Neural progenitor cell (in vitro differentiated cells): ENCODE results near the gene CCDC138. TPM values are rescaled to one million over a fixed set of nuclear protein-coding genes. Genes with fewer than 3 reads are reported as not detected.

Source experiments
- DNase-seq: peaks from one replicate; pipeline ENCODE4 v3.0.0-alpha.2; 2016; ENCODE audit warnings: low spot score
- H2AFZ ChIP-seq: fragments of 200-600 bp; sonication (generic); replicated peaks from 2 replicates; pipeline ENCODE4 v1.6.1; 2016; ENCODE audit warnings: antibody characterized with exemption
- H3F3A ChIP-seq: fragments of 200-600 bp; sonication (generic); 2 replicates; pipeline ENCODE4 v1.6.1; 2016; ENCODE audit warnings: antibody characterized with exemption, low read depth
- H3K27ac ChIP-seq: fragments of 200-600 bp; sonication (generic); 2 replicates; pipeline ENCODE4 v1.5.1; 2016; ENCODE audit warnings: mild to moderate bottlenecking
- H3K27me3 ChIP-seq: fragments of 200-600 bp; sonication (generic); 2 replicates; pipeline ENCODE4 v1.6.1; 2016; ENCODE audit warnings: mild to moderate bottlenecking, moderate library complexity
- H3K36me3 ChIP-seq: fragments of 200-600 bp; sonication (generic); 2 replicates; pipeline ENCODE4 v1.5.1; 2016
- H3K4me1 ChIP-seq: fragments of 200-600 bp; sonication (generic); 2 replicates; pipeline ENCODE4 v1.6.1; 2016; ENCODE audit warnings: mixed run types
- H3K4me2 ChIP-seq: fragments of 200-600 bp; sonication (generic); 2 replicates; pipeline ENCODE4 v1.6.1; 2016
- H3K4me3 ChIP-seq: fragments of 200-600 bp; sonication (generic); 2 replicates; pipeline ENCODE4 v1.5.1; 2016
- H3K79me2 ChIP-seq: fragments of 200-600 bp; sonication (generic); 2 replicates; pipeline ENCODE4 v1.6.1; 2016; ENCODE audit warnings: low read depth
- H3K9ac ChIP-seq: fragments of 200-600 bp; sonication (generic); 2 replicates; pipeline ENCODE4 v1.6.1; 2016
- H3K9me3 ChIP-seq: fragments of 200-600 bp; sonication (generic); 2 replicates; pipeline ENCODE4 v1.5.1; 2016; ENCODE audit warnings: low read depth
- H4K20me1 ChIP-seq: fragments of 200-600 bp; sonication (generic); 2 replicates; pipeline ENCODE4 v1.6.1; 2016; ENCODE audit warnings: low read depth
- H3K27ac Mint-ChIP-seq: 3 replicates; pipeline ENCODE4 v1.8.0; 2021; ENCODE audit warnings: mixed read lengths
- H3K27me3 Mint-ChIP-seq: 2 replicates; pipeline ENCODE4 v1.8.0; 2022; ENCODE audit warnings: low read depth, mild to moderate bottlenecking, inconsistent platforms, moderate library complexity, mixed read lengths; ENCODE audit not compliant: insufficient read depth
- H3K36me3 Mint-ChIP-seq: 3 replicates; pipeline ENCODE4 v1.8.0; 2021; ENCODE audit warnings: mixed read lengths
- H3K4me1 Mint-ChIP-seq: 3 replicates; pipeline ENCODE4 v1.8.0; 2021; ENCODE audit warnings: mixed read lengths
- H3K4me3 Mint-ChIP-seq: 3 replicates; pipeline ENCODE4 v1.8.0; 2021; ENCODE audit warnings: mild to moderate bottlenecking, moderate library complexity, mixed read lengths
- H3K9me3 Mint-ChIP-seq: 3 replicates; pipeline ENCODE4 v1.8.0; 2020; ENCODE audit warnings: mixed read lengths
- EZH2 ChIP-seq: fragments of 200-600 bp; sonication (generic); IDR thresholded peaks from 2 replicates; pipeline ENCODE4 v1.6.1; 2017; ENCODE audit warnings: antibody characterized with exemption, mild to moderate bottlenecking, moderate library complexity
- EZH2phosphoT487 ChIP-seq: fragments of 200-600 bp; sonication (generic); IDR thresholded peaks from 2 replicates; pipeline ENCODE4 v1.6.1; 2017; ENCODE audit warnings: antibody characterized with exemption
- total RNA-seq: library from RNA; depleted of rRNA; stranded (reverse); fragments of >200 nt; gene quantifications from 2 replicates; pipeline ENCODE4 v1.2.3, GENCODE V29; 2015; ENCODE audit warnings: low replicate concordance
- TF ChIP-seq, protein P1 (sequence below): fragments of 200-600 bp; sonication (generic); IDR thresholded peaks from 2 replicates; pipeline ENCODE4 v1.5.1; 2017; ENCODE audit warnings: antibody characterized with exemption, mild to moderate bottlenecking

The CCDC138 gene
- total RNA-seq, 1 donor from 2014 or later: 92.6 TPM

DNA sequence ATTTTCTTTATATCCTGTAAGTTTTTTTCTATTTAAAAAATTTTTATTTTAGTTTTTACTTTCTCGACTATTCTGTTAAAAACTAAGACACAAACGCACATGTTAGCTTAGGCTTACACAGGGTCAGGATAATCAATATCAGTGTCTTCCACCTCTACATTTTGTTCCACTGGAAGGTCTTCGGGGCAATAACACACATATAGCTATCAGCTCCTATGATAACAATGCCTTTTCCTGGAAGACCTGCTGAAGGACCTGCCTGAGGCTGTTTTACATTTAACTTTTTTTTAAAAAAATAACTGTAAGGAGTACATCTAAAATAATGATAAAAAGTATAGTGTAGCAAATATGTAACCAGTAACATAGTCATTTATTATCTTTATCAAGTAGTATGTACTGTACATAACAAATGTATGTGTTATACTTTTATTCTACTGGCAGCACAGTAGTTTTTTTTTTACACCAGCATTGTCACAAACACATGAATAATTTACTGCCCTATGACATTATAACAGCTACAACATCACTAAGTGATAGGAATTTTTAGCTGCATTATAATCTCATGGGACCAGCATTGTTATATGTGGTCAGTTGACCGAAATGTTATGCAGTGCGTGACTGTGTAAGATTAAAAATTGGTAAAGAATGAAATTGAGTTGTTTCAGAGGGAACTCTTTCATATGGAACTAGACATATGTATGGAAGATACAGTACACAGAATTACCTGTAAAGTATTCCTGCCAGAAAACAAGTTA, 37.9 kb downstream of the CCDC138 start:
- no peak overlapping the region for H3K4me3 Mint-ChIP-seq
- H3K36me3 Mint-ChIP-seq: peaks cover 55% of the 10 kb centered on the region
- peaks cover 18% of the 10 kb centered on the region for H3K36me3 ChIP-seq
- no peak overlapping the region for H3K4me3 ChIP-seq
- H3K79me2 ChIP-seq: no peaks in the 10 kb centered on the region
- no peaks in the 10 kb centered on the region for H3K4me1 Mint-ChIP-seq
- no peaks in the 10 kb centered on the region for H3K27me3 ChIP-seq
- no peak overlapping the region for H3K9ac ChIP-seq
- no peak overlapping the region for H3K27ac ChIP-seq
- TF ChIP-seq, protein P1, sequence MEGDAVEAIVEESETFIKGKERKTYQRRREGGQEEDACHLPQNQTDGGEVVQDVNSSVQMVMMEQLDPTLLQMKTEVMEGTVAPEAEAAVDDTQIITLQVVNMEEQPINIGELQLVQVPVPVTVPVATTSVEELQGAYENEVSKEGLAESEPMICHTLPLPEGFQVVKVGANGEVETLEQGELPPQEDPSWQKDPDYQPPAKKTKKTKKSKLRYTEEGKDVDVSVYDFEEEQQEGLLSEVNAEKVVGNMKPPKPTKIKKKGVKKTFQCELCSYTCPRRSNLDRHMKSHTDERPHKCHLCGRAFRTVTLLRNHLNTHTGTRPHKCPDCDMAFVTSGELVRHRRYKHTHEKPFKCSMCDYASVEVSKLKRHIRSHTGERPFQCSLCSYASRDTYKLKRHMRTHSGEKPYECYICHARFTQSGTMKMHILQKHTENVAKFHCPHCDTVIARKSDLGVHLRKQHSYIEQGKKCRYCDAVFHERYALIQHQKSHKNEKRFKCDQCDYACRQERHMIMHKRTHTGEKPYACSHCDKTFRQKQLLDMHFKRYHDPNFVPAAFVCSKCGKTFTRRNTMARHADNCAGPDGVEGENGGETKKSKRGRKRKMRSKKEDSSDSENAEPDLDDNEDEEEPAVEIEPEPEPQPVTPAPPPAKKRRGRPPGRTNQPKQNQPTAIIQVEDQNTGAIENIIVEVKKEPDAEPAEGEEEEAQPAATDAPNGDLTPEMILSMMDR: no peak
- TF ChIP-seq EZH2: no peak
- no peaks in the 10 kb centered on the region for H3F3A ChIP-seq
- no peaks in the 10 kb centered on the region for H3K27me3 Mint-ChIP-seq
- H3K4me1 ChIP-seq: no peaks in the 10 kb centered on the region
- H3K4me2 ChIP-seq: no peak overlapping the region
- H3K9me3 Mint-ChIP-seq: peaks cover 11% of the 10 kb centered on the region
- no peak overlapping the region for H2AFZ ChIP-seq
- H3K9me3 ChIP-seq: no peaks in the 10 kb centered on the region
- H4K20me1 ChIP-seq: no peaks in the 10 kb centered on the region
- no peak for DNase-seq
- H3K27ac Mint-ChIP-seq: no peak overlapping the region

DNA sequence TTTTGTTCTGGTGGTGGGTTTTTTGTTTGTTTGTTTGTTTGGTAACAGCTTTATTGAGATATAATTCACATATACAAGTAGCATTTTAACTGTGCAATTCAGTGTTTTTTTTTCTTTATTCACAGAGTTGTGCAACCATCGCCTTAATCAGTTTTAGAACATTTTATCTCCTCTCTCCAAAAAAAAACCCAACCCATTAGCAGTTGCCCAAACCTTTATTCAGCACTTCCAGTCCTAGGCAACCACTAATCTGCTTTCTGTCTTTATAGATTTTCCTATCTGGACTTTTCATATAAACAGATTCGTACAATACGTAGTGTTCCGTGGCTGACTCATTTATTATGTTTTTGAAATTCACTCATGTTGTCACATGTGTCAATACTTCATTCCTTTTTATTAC, 38.7 kb downstream of the CCDC138 start:
- no peaks in the 10 kb centered on the region for H3K4me1 Mint-ChIP-seq
- no peak overlapping the region for H3K27ac Mint-ChIP-seq
- H3K36me3 ChIP-seq: peaks cover 10% of the 10 kb centered on the region
- no peaks in the 10 kb centered on the region for H3K4me1 ChIP-seq
- H3K79me2 ChIP-seq: no peaks in the 10 kb centered on the region
- no peak overlapping the region for H2AFZ ChIP-seq
- H3K4me2 ChIP-seq: no peak overlapping the region
- H3F3A ChIP-seq: no peaks in the 10 kb centered on the region
- peaks cover 4% of the 10 kb centered on the region for H3K9me3 Mint-ChIP-seq
- H3K27me3 Mint-ChIP-seq: no peaks in the 10 kb centered on the region
- no peaks in the 10 kb centered on the region for H3K9me3 ChIP-seq
- no peak for TF ChIP-seq EZH2phosphoT487
- TF ChIP-seq, protein P1: no peak
- TF ChIP-seq EZH2: no peak
- H3K27ac ChIP-seq: no peak overlapping the region
- H3K4me3 ChIP-seq: no peak overlapping the region
- H3K27me3 ChIP-seq: no peaks in the 10 kb centered on the region
- no peak overlapping the region for H3K4me3 Mint-ChIP-seq
- H3K9ac ChIP-seq: no peak overlapping the region
- peaks cover 50% of the 10 kb centered on the region for H3K36me3 Mint-ChIP-seq
- DNase-seq: no peak
- no peaks in the 10 kb centered on the region for H4K20me1 ChIP-seq

DNA sequence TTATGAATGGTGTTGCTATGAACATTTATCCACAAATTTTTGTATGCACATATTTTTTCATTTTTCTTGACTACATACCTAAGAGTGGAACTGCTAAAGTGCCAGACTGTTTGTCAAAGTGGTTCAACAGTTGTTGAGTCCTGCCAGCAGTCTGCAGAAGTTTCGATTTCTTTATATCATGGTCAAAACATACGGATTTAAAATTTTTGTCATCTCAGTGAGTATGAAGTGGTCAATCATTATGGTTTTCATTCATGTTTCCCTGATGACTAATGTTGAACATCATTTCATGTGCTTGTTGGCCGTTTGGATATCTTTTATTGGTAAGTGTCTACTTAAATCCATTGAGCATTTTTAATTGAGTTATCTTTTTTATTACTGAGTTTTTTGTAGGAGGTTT, 39.2 kb downstream of the CCDC138 start:
- no peaks in the 10 kb centered on the region for H3K4me1 Mint-ChIP-seq
- H3K4me3 Mint-ChIP-seq: no peak overlapping the region
- H3K4me1 ChIP-seq: no peaks in the 10 kb centered on the region

More for the DNA sequence above, 39.2 kb downstream of the CCDC138 start:
- Histone ChIP-seq H3K27me3 (no peaks in the 10 kb centered on the region), H4K20me1 (no peaks in the 10 kb centered on the region), H3K27ac (no peak overlapping the region), H3K9me3 (no peaks in the 10 kb centered on the region), H3K4me2 (no peak overlapping the region), H3K36me3 (peaks cover 10% of the 10 kb centered on the region), H3F3A (no peaks in the 10 kb centered on the region), H3K9ac (no peak overlapping the region), H2AFZ (no peak overlapping the region), H3K79me2 (no peaks in the 10 kb centered on the region), H3K4me3 (no peak overlapping the region)
- no peak for DNase-seq
- H3K36me3 Mint-ChIP-seq: peaks cover 46% of the 10 kb centered on the region
- H3K27ac Mint-ChIP-seq: no peak overlapping the region
- H3K9me3 Mint-ChIP-seq: no peaks in the 10 kb centered on the region
- no peaks in the 10 kb centered on the region for H3K27me3 Mint-ChIP-seq
- TF ChIP-seq EZH2phosphoT487 (no peak), EZH2 (no peak)
- TF ChIP-seq, protein P1: no peak
